ENCODE measurements around the gene ZNF133.
"Not testable (repeated sequence)": the region's sequence is repeated elsewhere in the genome, so short reads cannot be mapped to it uniquely, and the experiment has no call there.

The ZNF133 gene

GRCh38 chr20:18287546-18287914 is 797 bp upstream of the ZNF133 start:
- no peak for DNase-seq

GRCh38 chr20:18288749-18289267 is 481 bp downstream of the ZNF133 start:
- no peak for DNase-seq

GRCh38 chr20:18289306-18289705 is 979 bp downstream of the ZNF133 start:
- DNase-seq = no peak

GRCh38 chr20:18299364-18299763 is 11.0 kb downstream of the ZNF133 start:
- no peak for DNase-seq

- DNase-seq = no peak
Observed at GRCh38 chr20:18304618-18305017, 16.3 kb downstream of the ZNF133 start.

- no peak for DNase-seq
Observed at GRCh38 chr20:18307301-18307700, 19.0 kb downstream of the ZNF133 start.

- DNase-seq = no peak
Observed at GRCh38 chr20:18310051-18310450, 21.7 kb downstream of the ZNF133 start.

- DNase-seq = no peak
Observed at GRCh38 chr20:18310592-18310991, 22.3 kb downstream of the ZNF133 start.

GRCh38 chr20:18312723-18313122 is 24.4 kb downstream of the ZNF133 start:
- DNase-seq = no peak

- no peak for DNase-seq
Observed at GRCh38 chr20:18313411-18313810, 25.1 kb downstream of the ZNF133 start.

- DNase-seq = no peak
Observed at GRCh38 chr20:18314786-18315406, 26.6 kb downstream of the ZNF133 start.

- DNase-seq = no peak
Observed at GRCh38 chr20:18316166-18316565, 27.8 kb downstream of the ZNF133 start.

GRCh38 chr20:18321316-18321715 is 33.0 kb downstream of the ZNF133 start:
- DNase-seq = no peak

- DNase-seq = no peak
Observed at GRCh38 chr20:18321976-18322950, 33.9 kb downstream of the ZNF133 start.

- DNase-seq = no peak
Observed at GRCh38 chr20:18323705-18324104, 35.4 kb downstream of the ZNF133 start.

GRCh38 chr20:18324596-18325089 is 36.3 kb downstream of the ZNF133 start:
- no peak for DNase-seq

- no peak for DNase-seq
Observed at GRCh38 chr20:18326990-18327389, 38.7 kb downstream of the ZNF133 start.

- no peak for DNase-seq
Observed at GRCh38 chr20:18331694-18332093, 43.4 kb downstream of the ZNF133 start.

GRCh38 chr20:18349749-18350148 is 61.4 kb downstream of the ZNF133 start:
- DNase-seq = not testable (repeated sequence)

GRCh38 chr20:18359854-18360253 is 71.5 kb downstream of the ZNF133 start:
- DNase-seq = no peak

- no peak for DNase-seq
Observed at GRCh38 chr20:18360635-18361034, 72.3 kb downstream of the ZNF133 start.

- no peak for DNase-seq
Observed at GRCh38 chr20:18361678-18362077, 73.4 kb downstream of the ZNF133 start.

- DNase-seq = no peak
Observed at GRCh38 chr20:18362916-18363315, 74.6 kb downstream of the ZNF133 start.

GRCh38 chr20:18363708-18364107 is 75.4 kb downstream of the ZNF133 start:
- DNase-seq = no peak

Measured in CD4-positive, alpha-beta T cell treated with Interleukin-10 for 1 hour (primary cell).